ENCODE data around the gene TM4SF1.

- TF ChIP-seq CTCF (IDR thresholded peaks at IDR 0.05), result no peak
- TF ChIP-seq EZH2 (IDR thresholded peaks at IDR 0.05; ENCODE audit: borderline replicate concordance, insufficient read depth, low read depth, low read length, poor library complexity, severe bottlenecking), result no peak
Observed at GRCh38 chr3:149388531-149389417, 11.3 kb upstream of the TM4SF1 start.

Measured in B cell (primary cell).